Activated CD4-positive, alpha-beta T cell treated with anti-CD3 and anti-CD28 coated beads for 24 hours (primary cell): ENCODE results near the gene ORMDL1.
"Not testable (repeated sequence)": the region's sequence is repeated elsewhere in the genome, so short reads cannot be mapped to it uniquely, and the experiment has no call there.

Experiments used
- DNase-seq, 2 donors: peaks; one replicate each; pipeline ENCODE4 v3.0.0-alpha.2; 2020; ENCODE audit warnings: low read depth in 2 of 2

Gene ORMDL1

GRCh38 chr2:189770590-189771322 is 13.4 kb downstream of the ORMDL1 start:
- no peak for DNase-seq

GRCh38 chr2:189763908-189764661 is 20.1 kb downstream of the ORMDL1 start:
- DNase-seq, result no peak

- peak; percentile 87 to 88 for DNase-seq
Measured at GRCh38 chr2:189762551-189763298, 21.4 kb downstream of the ORMDL1 start, which contains the start of gene OSGEPL1. Gene OSGEPL1 (minus strand): TSS chr2:189762792. CDS start chr2:189761640, 1,152 bp downstream.

DNA sequence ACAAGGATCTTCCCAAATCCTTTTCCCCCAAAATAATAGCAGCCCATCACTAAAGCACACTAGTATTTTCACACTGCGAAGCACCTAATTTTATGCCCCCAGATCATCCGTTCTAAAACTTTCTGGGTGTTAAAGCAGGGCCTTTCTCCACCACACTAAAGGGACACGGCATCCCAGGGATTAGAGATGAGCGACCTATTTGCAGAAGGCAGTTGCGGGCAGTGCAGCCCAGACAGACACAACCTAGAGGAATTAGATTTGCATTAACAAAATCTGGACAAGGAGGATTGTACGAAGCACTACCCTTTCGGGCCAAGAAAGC is 21.9 kb downstream of the ORMDL1 start:
- no peak for DNase-seq

DNA sequence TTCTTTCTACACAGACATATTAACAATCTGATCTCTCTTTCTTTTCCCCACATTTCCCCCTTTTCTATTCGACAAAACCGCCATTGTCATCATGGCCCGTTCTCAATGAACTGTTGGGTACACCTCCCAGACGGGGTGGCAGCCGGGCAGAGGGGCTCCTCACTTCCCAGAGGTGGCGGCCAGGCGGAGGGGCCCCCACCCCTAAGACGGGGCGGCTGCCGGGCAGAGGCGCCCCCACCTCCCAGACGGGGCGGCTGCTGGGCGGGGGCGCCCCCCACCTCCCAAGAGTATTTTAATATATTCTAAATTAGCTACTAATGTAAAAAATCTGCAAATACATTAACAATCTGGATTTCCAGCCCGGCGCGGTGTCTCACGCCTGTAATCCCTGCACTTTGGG is 24.0 kb downstream of the ORMDL1 start:
- DNase-seq, result not testable (repeated sequence)

DNA sequence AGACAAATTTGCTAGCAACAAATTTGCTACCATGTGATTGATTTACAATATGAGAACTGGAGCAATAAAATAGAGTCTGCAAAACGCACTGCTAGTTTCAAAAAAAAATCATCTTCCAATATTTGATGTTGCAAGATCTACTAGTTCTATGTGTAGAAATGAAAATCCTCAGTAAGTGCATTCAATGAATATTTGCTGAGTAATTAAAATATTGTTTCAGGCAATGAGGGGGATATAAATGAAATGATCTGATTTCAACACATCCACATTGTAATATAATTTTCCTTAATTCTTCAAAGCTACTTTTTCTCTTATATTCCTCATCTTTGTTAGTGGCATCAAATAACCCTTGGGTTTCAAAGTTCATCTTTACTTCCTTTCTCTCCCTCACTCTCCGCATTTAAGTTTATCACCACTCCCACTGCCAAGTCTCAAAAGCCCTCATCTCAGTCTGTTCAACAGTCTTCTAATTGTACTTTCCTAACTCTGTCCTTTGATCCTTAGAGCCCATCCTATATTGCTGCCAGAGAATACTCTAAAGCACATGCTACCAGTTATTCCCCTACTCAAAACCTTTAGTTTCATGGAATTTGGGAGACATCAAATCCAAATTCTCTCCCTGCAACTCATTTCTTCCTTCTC is 27.7 kb downstream of the ORMDL1 start:
- DNase-seq, result no peak

- peak; percentile 13 to 16 for DNase-seq
Measured at GRCh38 chr2:189751080-189751658, 33.0 kb downstream of the ORMDL1 start.

- DNase-seq, result no peak
Measured at GRCh38 chr2:189729430-189729829, 54.7 kb downstream of the ORMDL1 start.

DNA sequence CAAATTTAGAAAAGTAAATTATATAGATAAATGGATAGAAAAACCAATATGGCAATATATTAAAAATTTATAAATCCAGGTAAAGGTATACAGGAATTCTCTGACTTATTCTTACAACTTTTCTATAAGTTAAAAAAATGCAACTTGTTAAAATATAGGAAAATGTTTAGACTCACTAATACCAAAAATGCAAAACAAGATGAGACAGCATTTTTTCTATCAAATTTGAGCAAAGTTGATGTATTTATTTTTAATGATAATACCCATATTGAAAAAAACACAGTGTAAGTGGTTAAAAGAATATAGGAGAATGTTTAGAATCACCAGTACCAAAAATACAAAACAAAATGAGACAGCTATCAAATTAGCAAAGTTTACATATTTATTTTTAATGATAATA is 57.3 kb downstream of the ORMDL1 start:
- no peak for DNase-seq

GRCh38 chr2:189726271-189726670 is 57.9 kb downstream of the ORMDL1 start:
- DNase-seq, result no peak

DNA sequence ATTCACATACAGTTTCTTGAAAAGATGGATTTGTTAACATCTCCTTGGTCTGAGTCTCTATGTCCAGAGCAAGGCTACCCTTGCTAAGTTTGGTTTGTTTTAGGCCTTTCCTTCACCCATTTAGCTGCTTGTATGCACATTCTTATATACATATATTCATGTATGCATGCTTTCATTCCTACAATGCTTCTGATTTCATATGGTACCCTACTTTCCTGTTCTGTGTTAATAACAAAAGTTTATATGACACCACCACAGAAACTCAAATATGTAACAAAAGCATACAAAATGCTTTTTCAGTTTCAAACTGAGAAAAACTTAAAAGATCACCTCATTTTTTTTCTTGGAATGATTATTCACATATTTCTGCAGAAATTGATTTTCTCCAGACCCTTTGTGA is 60.9 kb downstream of the ORMDL1 start:
- DNase-seq, result no peak
